A673 (cell line): ENCODE data around the gene P3H4. TPM values are rescaled to one million over a fixed set of nuclear protein-coding genes. Genes with fewer than 3 reads are reported as not detected.
A peak's percentile ranks its signal among the peaks of the same experiment; 100 is the strongest.

ENCODE experiments used
- BruUV-seq: library from RNA; stranded (reverse); fragments of 400-500 nt; replicated peaks from 2 replicates; lab custom pipeline; 2021; lab: Mats Ljungman, UMichigan
- CTCF ChIA-PET: fragments of 300-600 bp; sonication (Branson Sonifier 250); formaldehyde crosslinking; loops from one replicate; lab custom pipeline; 2022; ENCODE audit warnings: antibody characterized with exemption; lab: Charles Lee
- POLR2A ChIA-PET: fragments of 300-600 bp; sonication (Branson Sonifier 250); formaldehyde crosslinking; loops from one replicate; lab custom pipeline; 2022; ENCODE audit warnings: antibody characterized with exemption; ENCODE audit not compliant: low non-redundant PET; lab: Charles Lee
- DNase-seq: peaks from one replicate; pipeline ENCODE4 v3.0.0-alpha.2; 2015; ENCODE audit warnings: low spot score
- H3K27ac ChIP-seq: fragments of 200-600 bp; sonication (generic); 2 replicates; pipeline ENCODE4 v1.5.1; 2016; ENCODE audit warnings: mixed run types, low read depth, mild to moderate bottlenecking, mixed read lengths, antibody characterized with exemption, low read length; ENCODE audit not compliant: poor library complexity, severe bottlenecking
- H3K27me3 ChIP-seq: fragments of 200-600 bp; sonication (generic); replicated peaks from 2 replicates; pipeline ENCODE4 v1.6.1; 2017; ENCODE audit warnings: mixed run types, low read depth, mild to moderate bottlenecking, mixed read lengths, antibody characterized with exemption, low read length; ENCODE audit not compliant: insufficient read depth, poor library complexity
- H3K36me3 ChIP-seq: fragments of 200-600 bp; sonication (generic); 2 replicates; pipeline ENCODE4 v1.6.1; 2016; ENCODE audit warnings: mixed run types, mild to moderate bottlenecking, mixed read lengths, antibody characterized with exemption, low read length; ENCODE audit not compliant: insufficient read depth, poor library complexity, severe bottlenecking
- H3K4me1 ChIP-seq: fragments of 200-600 bp; sonication (generic); 2 replicates; pipeline ENCODE4 v1.6.1; 2017; ENCODE audit warnings: mixed run types, mild to moderate bottlenecking, mixed read lengths, antibody characterized with exemption, low read length; ENCODE audit not compliant: insufficient read depth, poor library complexity, severe bottlenecking
- H3K4me3 ChIP-seq: fragments of 200-600 bp; sonication (generic); 2 replicates; pipeline ENCODE4 v1.5.1; 2016; ENCODE audit warnings: low read depth, mixed run types, mild to moderate bottlenecking, mixed read lengths, low read length; ENCODE audit not compliant: poor library complexity, severe bottlenecking
- H3K9me3 ChIP-seq: fragments of 200-600 bp; sonication (generic); 2 replicates; pipeline ENCODE4 v1.6.1; 2016; ENCODE audit warnings: mixed run types, low read depth, mild to moderate bottlenecking, mixed read lengths, antibody characterized with exemption, low read length; ENCODE audit not compliant: poor library complexity, severe bottlenecking
- EZH2 ChIP-seq: fragments of 200-600 bp; sonication (generic); IDR thresholded peaks from 2 replicates; pipeline ENCODE4 v1.6.1; 2017; ENCODE audit warnings: borderline replicate concordance, low read depth, mild to moderate bottlenecking, mixed read lengths, antibody characterized with exemption, low read length; ENCODE audit not compliant: poor library complexity, severe bottlenecking
- intact Hi-C: fragments of 100-400 bp; cut with micrococcal nuclease; formaldehyde crosslinking; loops from one replicate; pipeline ENCODE4 v1.10.0; 2022; ENCODE audit not compliant: unreplicated experiment
- total RNA-seq: library from RNA; stranded (reverse); gene quantifications from 2 replicates; pipeline ENCODE4 v1.2.3, GENCODE V29; 2021
- TF ChIP-seq, protein P1 (sequence below): fragments of 300-800, 200-600 bp; sonication (generic); conservative IDR thresholded peaks from 2 replicates; pipeline ENCODE4 v1.5.1; 2017; ENCODE audit warnings: low read depth, mild to moderate bottlenecking, antibody characterized with exemption, low read length, moderate library complexity, mixed read lengths

The P3H4 gene
- total RNA-seq, 1 experiment from 2014 or later: 5.9 TPM

DNA sequence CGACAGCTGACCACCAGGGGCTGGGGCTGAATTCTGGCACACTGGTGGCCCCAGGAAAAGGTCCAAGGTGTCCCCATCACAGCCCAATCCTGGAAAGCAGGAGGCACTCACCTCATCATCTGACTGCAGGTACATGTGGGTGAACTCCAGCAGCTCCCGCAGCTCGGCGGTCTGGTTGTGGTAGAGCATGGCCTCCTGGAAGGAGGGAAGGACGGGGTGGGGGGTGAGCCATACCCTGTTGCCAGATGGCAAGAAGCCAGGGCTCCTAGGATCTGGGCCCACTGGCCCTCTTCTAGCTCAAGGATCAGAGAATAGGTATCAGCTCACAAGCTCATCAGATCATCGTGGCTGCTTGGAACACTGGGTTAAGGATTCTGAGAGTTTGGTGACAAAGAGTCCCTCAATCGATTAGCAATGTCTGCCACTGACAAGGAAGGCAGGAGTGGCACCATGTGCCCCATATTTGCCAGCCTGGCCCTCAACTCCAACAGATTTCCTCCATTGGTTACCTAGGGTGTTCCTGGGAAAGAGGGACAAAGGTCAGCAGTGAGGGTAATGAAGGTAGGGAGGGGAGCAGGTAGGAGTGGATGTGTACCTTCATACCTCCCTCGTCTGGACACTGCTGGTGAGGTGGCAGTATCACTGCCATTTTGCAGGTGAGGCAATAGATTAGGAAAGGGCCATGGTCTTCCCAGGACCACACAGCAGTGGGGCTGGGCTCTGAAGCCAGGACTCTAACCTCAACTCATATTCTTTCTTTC, 4.9 kb downstream of the P3H4 start:
- H3K9me3 ChIP-seq: no peaks in the 10 kb centered on the region
- no TSS peak for BruUV-seq
- no peaks in the 10 kb centered on the region for H3K27me3 ChIP-seq
- intact Hi-C loops: no loop called here
- ChIA-PET CTCF (no interaction called here), POLR2A (no interaction called here)
- no peak overlapping the region for H3K4me3 ChIP-seq
- H3K27ac ChIP-seq: no peak overlapping the region
- DNase-seq: no peak
- H3K36me3 ChIP-seq: no peaks in the 10 kb centered on the region
- no peaks in the 10 kb centered on the region for H3K4me1 ChIP-seq
- TF ChIP-seq EZH2: no peak
- TF ChIP-seq, protein P1, sequence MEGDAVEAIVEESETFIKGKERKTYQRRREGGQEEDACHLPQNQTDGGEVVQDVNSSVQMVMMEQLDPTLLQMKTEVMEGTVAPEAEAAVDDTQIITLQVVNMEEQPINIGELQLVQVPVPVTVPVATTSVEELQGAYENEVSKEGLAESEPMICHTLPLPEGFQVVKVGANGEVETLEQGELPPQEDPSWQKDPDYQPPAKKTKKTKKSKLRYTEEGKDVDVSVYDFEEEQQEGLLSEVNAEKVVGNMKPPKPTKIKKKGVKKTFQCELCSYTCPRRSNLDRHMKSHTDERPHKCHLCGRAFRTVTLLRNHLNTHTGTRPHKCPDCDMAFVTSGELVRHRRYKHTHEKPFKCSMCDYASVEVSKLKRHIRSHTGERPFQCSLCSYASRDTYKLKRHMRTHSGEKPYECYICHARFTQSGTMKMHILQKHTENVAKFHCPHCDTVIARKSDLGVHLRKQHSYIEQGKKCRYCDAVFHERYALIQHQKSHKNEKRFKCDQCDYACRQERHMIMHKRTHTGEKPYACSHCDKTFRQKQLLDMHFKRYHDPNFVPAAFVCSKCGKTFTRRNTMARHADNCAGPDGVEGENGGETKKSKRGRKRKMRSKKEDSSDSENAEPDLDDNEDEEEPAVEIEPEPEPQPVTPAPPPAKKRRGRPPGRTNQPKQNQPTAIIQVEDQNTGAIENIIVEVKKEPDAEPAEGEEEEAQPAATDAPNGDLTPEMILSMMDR: no peak

DNA sequence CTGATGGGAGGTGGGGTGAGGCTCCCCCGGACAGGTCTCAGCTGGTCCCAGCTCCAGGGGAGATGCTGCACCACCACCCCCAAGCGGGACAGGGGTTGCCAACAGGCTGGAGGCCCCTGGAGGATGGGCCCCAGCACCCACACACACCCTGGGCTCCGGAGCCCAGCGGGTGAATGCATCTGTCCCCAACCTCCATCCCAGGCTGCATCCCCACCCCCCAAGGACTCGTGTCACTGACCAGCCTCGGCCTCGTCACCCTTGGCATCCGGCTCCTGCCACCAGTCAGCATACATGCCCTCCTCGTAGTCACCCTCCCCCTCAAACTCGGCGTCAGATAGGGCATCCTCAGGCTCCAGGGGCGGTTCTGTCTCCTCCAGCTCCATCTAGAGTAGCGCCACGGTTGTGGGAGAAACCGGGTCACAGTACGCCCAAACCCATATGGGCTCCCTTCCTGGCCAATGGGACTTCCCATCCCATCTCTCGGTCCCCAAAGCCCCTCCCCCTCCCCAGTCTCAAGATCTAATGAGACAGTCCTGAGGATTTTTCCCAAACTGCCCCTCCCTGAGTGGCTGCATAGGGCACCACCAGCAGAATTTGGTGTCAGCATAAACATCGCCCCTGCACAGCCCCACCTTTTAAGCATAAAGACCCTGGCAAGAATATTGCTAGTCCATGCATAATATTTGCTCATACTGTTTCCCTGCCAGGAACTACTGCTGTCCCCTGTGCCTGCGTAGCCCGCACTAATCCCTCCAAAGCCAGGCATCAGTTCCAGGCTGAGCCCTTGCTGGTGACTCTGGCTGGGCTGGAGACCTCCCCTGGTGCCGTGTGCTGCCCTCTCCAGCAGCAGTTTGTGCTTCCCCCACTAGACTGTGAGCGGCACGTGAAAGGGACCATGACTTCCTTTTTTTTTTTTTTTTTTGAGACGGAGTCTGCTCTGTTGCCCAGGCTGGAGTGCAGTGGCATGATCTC, 8.4 kb downstream of the P3H4 start:
- Histone ChIP-seq H3K4me1 (no peaks in the 10 kb centered on the region), H3K27me3 (no peaks in the 10 kb centered on the region), H3K27ac (no peak overlapping the region), H3K4me3 (no peak overlapping the region), H3K9me3 (no peaks in the 10 kb centered on the region), H3K36me3 (no peaks in the 10 kb centered on the region)
- ChIA-PET CTCF (interaction anchor here (0.6 kb wide), 1 partner anchor 214 kb away, joined by 3 read pairs; no protein-coding TSS in a partner anchor), POLR2A (no interaction called here)
- BruUV-seq: no TSS peak
- intact Hi-C loops: no loop called here
- no peak for DNase-seq
- no peak for TF ChIP-seq EZH2
- TF ChIP-seq, protein P1: no peak

DNA sequence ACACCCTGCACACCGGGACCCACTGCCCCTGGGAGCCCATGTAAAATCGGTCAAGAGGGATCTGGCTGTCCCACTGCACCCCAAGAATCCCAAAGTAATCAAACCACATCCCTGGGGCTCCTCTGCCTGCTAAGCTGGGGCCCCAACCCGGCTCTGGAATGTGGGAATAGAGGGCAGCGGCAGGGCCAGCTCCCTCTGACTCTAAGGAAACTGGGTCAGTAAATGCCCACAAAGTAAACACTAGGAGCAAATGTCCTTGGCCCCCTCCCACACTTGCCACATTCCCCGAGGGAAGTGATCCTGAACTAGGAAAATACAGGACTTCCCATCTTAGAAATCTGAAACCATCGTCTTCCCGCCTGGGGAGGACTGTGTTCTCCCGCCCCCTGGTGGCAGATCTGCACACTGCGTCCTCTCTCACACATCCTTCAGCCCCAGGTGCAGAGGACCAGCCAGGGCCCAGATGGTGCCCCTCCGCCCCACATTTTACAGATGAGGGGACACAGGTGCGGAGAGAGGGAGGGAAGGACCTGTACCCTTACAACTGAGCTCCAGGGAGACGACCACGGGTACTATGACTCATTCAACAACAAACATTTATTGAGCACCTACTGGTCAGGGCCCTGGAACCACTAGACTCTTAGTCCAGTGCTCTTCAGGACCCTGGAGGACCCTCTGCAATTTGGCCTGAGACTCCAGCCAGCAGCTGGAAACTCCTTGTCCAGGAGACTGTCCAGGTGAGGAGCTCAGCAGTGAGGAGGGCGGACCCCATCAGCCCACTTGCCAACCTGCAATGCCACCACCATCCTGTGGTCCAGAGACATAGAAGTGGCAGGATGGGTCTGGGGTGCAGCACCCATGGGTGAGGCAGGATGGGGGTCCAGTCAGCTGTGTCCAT, 10.1 kb downstream of the P3H4 start:
- ChIA-PET CTCF (no interaction called here), POLR2A (no interaction called here)
- H3K27me3 ChIP-seq: no peaks in the 10 kb centered on the region
- H3K4me3 ChIP-seq: no peak overlapping the region
- no peaks in the 10 kb centered on the region for H3K9me3 ChIP-seq
- no peak overlapping the region for H3K27ac ChIP-seq
- TF ChIP-seq EZH2: no peak
- TF ChIP-seq, protein P1: peak; percentile 79
- DNase-seq: peak; percentile 66
- no peaks in the 10 kb centered on the region for H3K36me3 ChIP-seq
- intact Hi-C loops: loop anchor here (1.0 kb wide), 1 partner anchor 63 kb away; no protein-coding TSS in a partner anchor
- no peaks in the 10 kb centered on the region for H3K4me1 ChIP-seq
- TSS peak; percentile 64 for BruUV-seq
